ENCODE measurements around the gene ZW10.

ZW10 gene

DNA sequence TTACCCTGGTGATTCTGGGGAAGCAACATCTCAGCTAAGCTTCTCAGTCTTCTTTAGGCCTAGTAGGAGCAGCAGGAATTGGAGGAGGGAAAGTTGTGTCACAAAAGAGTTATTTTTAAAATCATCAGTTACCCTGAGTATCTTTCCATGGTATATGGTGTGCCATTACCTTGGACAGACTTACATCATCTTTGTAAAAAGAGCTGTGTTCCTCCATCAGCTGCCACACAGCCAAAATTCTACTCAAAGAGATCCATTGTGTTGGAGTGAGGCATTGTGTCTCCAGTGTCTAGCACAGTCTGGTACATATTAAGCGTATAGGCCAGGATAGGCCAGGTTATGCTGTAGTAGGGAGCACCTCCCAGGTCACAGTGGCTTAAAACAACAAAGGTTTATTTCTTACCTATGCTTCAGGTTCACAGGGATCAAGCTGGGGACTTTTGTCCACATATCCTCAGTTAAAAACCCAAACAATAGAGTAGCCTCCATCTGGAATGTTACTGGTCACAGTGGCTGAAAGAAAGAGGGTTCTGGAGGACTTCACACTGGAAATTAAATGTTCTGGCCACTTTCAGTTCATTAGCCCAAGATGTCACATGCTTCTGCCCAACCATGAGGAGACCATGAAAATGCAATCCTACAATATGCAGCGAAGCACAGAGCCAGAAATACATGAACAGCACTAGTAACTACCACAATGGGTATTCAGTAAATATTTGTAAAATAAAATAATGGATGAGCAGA, 57.4 kb downstream of the ZW10 start:
- H4K20me1 ChIP-seq (ENCODE audit: insufficient read depth, low read length): no peaks in the 10 kb centered on the region
- H3K27me3 ChIP-seq (ENCODE audit: insufficient read depth, low read length): no peaks in the 10 kb centered on the region
- H3K36me3 ChIP-seq (ENCODE audit: insufficient read depth, low read length): no peaks in the 10 kb centered on the region; the same call in 1 of the 2 replicates
- H3K9ac ChIP-seq (ENCODE audit: low read length): no peak overlapping the region
- TF ChIP-seq CTCF (IDR thresholded peaks at IDR 0.05; ENCODE audit: low read length): no peak
- TF ChIP-seq EZH2 (IDR thresholded peaks at IDR 0.05; ENCODE audit: borderline replicate concordance, low read length): no peak
- no peak overlapping the region for H3K4me3 ChIP-seq (ENCODE audit: low read depth, low read length, poor library complexity, severe bottlenecking)
- no peaks in the 10 kb centered on the region for H3K4me1 ChIP-seq (ENCODE audit: insufficient read depth, low read length, severe bottlenecking)
- H3K4me2 ChIP-seq (ENCODE audit: low read length): no peak overlapping the region
- no peaks in the 10 kb centered on the region for H3K9me2 ChIP-seq (ENCODE audit: low read depth, low read length)
- no peaks in the 10 kb centered on the region for H3K79me2 ChIP-seq (ENCODE audit: insufficient read depth, low read length)
- H3K27ac ChIP-seq (ENCODE audit: low read depth, low read length, poor library complexity, severe bottlenecking): no peak overlapping the region
- no peaks in the 10 kb centered on the region for H3K9me3 ChIP-seq (ENCODE audit: low read length)
- no peaks in the 10 kb centered on the region for H3F3A ChIP-seq (ENCODE audit: insufficient read depth, low read length)
- no peak overlapping the region for H2AFZ ChIP-seq (ENCODE audit: low read length)

DNA sequence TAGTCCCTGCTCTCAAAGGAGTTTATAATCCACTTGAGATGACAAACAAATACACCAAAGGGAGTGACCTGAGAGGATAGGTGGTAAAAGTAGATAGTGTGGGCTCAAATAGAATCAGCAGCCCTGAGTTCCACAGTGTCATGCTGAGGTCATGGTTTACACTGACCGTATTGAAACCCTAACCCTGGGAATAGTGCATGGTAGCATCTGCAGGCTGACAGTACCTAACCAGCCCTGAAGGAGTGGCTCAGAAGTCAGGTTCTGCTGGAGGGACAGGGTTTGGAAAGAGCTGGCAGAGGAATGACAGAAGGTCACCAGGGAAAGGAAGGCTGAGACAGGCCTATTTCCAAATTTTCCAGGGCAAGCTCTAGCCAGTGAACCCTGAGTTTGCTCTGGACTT, 58.2 kb downstream of the ZW10 start:
- Histone ChIP-seq H3F3A (ENCODE audit: insufficient read depth, low read length) (no peaks in the 10 kb centered on the region), H3K4me2 (ENCODE audit: low read length) (no peak overlapping the region), H3K9me2 (ENCODE audit: low read depth, low read length) (no peaks in the 10 kb centered on the region), H3K4me3 (ENCODE audit: low read depth, low read length, poor library complexity, severe bottlenecking) (no peak overlapping the region), H2AFZ (ENCODE audit: low read length) (no peak overlapping the region), H3K36me3 (ENCODE audit: insufficient read depth, low read length) (no peaks in the 10 kb centered on the region; the same call in 1 of the 2 replicates), H3K27ac (ENCODE audit: low read depth, low read length, poor library complexity, severe bottlenecking) (no peak overlapping the region), H3K9me3 (ENCODE audit: low read length) (no peaks in the 10 kb centered on the region), H3K4me1 (ENCODE audit: insufficient read depth, low read length, severe bottlenecking) (no peaks in the 10 kb centered on the region), H3K27me3 (ENCODE audit: insufficient read depth, low read length) (no peaks in the 10 kb centered on the region), H4K20me1 (ENCODE audit: insufficient read depth, low read length) (no peaks in the 10 kb centered on the region), H3K9ac (ENCODE audit: low read length) (no peak overlapping the region), H3K79me2 (ENCODE audit: insufficient read depth, low read length) (no peaks in the 10 kb centered on the region)
- TF ChIP-seq CTCF (IDR thresholded peaks at IDR 0.05; ENCODE audit: low read length) (no peak), EZH2 (IDR thresholded peaks at IDR 0.05; ENCODE audit: borderline replicate concordance, low read length) (no peak)

- Histone ChIP-seq H3F3A (ENCODE audit: insufficient read depth, low read length) (no peaks in the 10 kb centered on the region), H3K9ac (ENCODE audit: low read length) (no peak overlapping the region), H2AFZ (ENCODE audit: low read length) (no peak overlapping the region), H3K4me3 (ENCODE audit: low read depth, low read length, poor library complexity, severe bottlenecking) (no peak overlapping the region), H3K27me3 (ENCODE audit: insufficient read depth, low read length) (no peaks in the 10 kb centered on the region), H4K20me1 (ENCODE audit: insufficient read depth, low read length) (no peaks in the 10 kb centered on the region), H3K79me2 (ENCODE audit: insufficient read depth, low read length) (no peaks in the 10 kb centered on the region), H3K36me3 (ENCODE audit: insufficient read depth, low read length) (no peaks in the 10 kb centered on the region), H3K4me2 (ENCODE audit: low read length) (no peak overlapping the region), H3K9me2 (ENCODE audit: low read depth, low read length) (no peaks in the 10 kb centered on the region), H3K27ac (ENCODE audit: low read depth, low read length, poor library complexity, severe bottlenecking) (no peak overlapping the region), H3K9me3 (ENCODE audit: low read length) (0 out of 2 replicates have a peak, but pooled peaks cover 3% of the 10 kb centered on the region), H3K4me1 (ENCODE audit: insufficient read depth, low read length, severe bottlenecking) (no peaks in the 10 kb centered on the region)
- TF ChIP-seq CTCF (IDR thresholded peaks at IDR 0.05; ENCODE audit: low read length): no peak
Observed at GRCh38 chr11:113710989-113711388, 62.5 kb downstream of the ZW10 start.

All from OCI-LY1 (cell line).